Lower leg skin (tissue), 4 donors: Measurements from ENCODE around the gene KRT16. TPM values are rescaled to one million over a fixed set of nuclear protein-coding genes. Genes with fewer than 3 reads are reported as not detected.
"Not testable (repeated sequence)": the region's sequence is repeated elsewhere in the genome, so short reads cannot be mapped to it uniquely, and the experiment has no call there.

Source experiments
- DNase-seq, 2 donors: peaks; one replicate each; pipeline ENCODE4 v3.0.0-alpha.2; 2019; ENCODE audit warnings: low spot score in 2 of 2
- H3K4me3 ChIP-seq: fragments of 200-600 bp; sonication (generic); 2 replicates; pipeline ENCODE4 v1.5.1; 2017; ENCODE audit warnings: mild to moderate bottlenecking, low read depth; ENCODE audit not compliant: poor library complexity, severe bottlenecking
- CTCF ChIP-seq, 3 donors: fragments of 450-650 bp; IDR thresholded peaks; one replicate each; pipeline ENCODE4 v1.5.1; 2016; ENCODE audit warnings: antibody characterized with exemption in 3 of 3, mild to moderate bottlenecking in 3 of 3, moderate library complexity in 2 of 3
- POLR2A ChIP-seq, 2 donors: fragments of 450-650 bp; IDR thresholded peaks; one replicate each; pipeline ENCODE4 v1.6.1; 2016 to 2017; ENCODE audit warnings: antibody characterized with exemption in 2 of 2, mild to moderate bottlenecking in 1 of 2, moderate library complexity in 1 of 2
- WGBS, 2 donors: methylation state at CpG; one replicate each; pipeline ENCODE4 v1.1.5; 2018; 5-methylcytosine and 5-hydroxymethylcytosine counted together
- intact Hi-C: fragments of 100-400 bp; cut with DNase I; formaldehyde crosslinking; loops from one replicate; pipeline ENCODE4 v1.15.0; 2023; ENCODE audit warnings: low total_unique reads
- total RNA-seq, 4 donors: library from RNA; depleted of rRNA; stranded (reverse); fragments of >200 nt; gene quantifications; one replicate each; pipeline ENCODE4 v1.1.0, GENCODE V29; 2016

Gene KRT16
- total RNA-seq, 4 donors from 2014 or later = 79.2 to 447 (median 81.8) TPM

- no peak overlapping the region for H3K4me3 ChIP-seq
- no peak for DNase-seq
- no peak for TF ChIP-seq CTCF (IDR thresholded peaks at IDR 0.05)
- no peak for TF ChIP-seq POLR2A (IDR thresholded peaks at IDR 0.05)
- intact Hi-C loops = no loop called here
- 63 to 68% methylated on average over 10 of the region's 10 CpGs for WGBS, 2 donors
These were observed 16.7 kb upstream of the KRT16 start for GRCh38 chr17:41629316-41629715.

- 55 to 60% methylated on average over 11 of the region's 11 CpGs for WGBS, 2 donors
- DNase-seq, intact Hi-C loops, H3K4me3 ChIP-seq: not testable (repeated sequence)
These were observed 16.2 kb upstream of the KRT16 start for GRCh38 chr17:41628621-41629255.

GRCh38 chr17:41628073-41628370, 15.5 kb upstream of the KRT16 start:
- intact Hi-C loops, H3K4me3 ChIP-seq, DNase-seq: not testable (repeated sequence)
- 45 to 71% methylated on average over 1 of the region's 1 CpG for WGBS, 2 donors

GRCh38 chr17:41627316-41628072, 14.9 kb upstream of the KRT16 start:
- WGBS, 2 donors = 85 to 87% methylated on average over 23 of the region's 23 CpGs
- no peak overlapping the region for H3K4me3 ChIP-seq
- intact Hi-C loops = no loop called here
- TF ChIP-seq CTCF (IDR thresholded peaks at IDR 0.05) = no peak
- TF ChIP-seq POLR2A (IDR thresholded peaks at IDR 0.05) = no peak
- DNase-seq = no peak

- DNase-seq, H3K4me3 ChIP-seq, intact Hi-C loops: not testable (repeated sequence)
- 82 to 89% methylated on average over 5 of the region's 5 CpGs for WGBS, 2 donors
These were observed 14.3 kb upstream of the KRT16 start for GRCh38 chr17:41626914-41627295.

GRCh38 chr17:41626028-41626913, 13.7 kb upstream of the KRT16 start:
- DNase-seq, intact Hi-C loops, H3K4me3 ChIP-seq: not testable (repeated sequence)
- 87 to 90% methylated on average over 14 to 17 of the region's 17 CpGs for WGBS, 2 donors

GRCh38 chr17:41625602-41626001, 13.0 kb upstream of the KRT16 start:
- DNase-seq = no peak
- TF ChIP-seq POLR2A (IDR thresholded peaks at IDR 0.05) = no peak
- intact Hi-C loops = no loop called here
- no peak overlapping the region for H3K4me3 ChIP-seq
- WGBS, 2 donors = 17 to 47% methylated on average over 15 of the region's 16 CpGs
